Neural cell (in vitro differentiated cells): ENCODE data around the gene AP5Z1. TPM values are rescaled to one million over a fixed set of nuclear protein-coding genes. Genes with fewer than 3 reads are reported as not detected.

Experiments
- H2AFZ ChIP-seq: fragments of 200-600, 300-800 bp; sonication (generic), shearing (Covaris generic); 2 replicates; pipeline ENCODE4 v1.6.0; 2014; ENCODE audit warnings: low read depth, mild to moderate bottlenecking, antibody characterized with exemption, low read length, moderate library complexity
- H3F3A ChIP-seq: fragments of 200-600 bp; shearing (Covaris generic); 2 replicates; pipeline ENCODE4 v1.6.1; 2016; ENCODE audit warnings: mild to moderate bottlenecking, moderate library complexity, mixed read lengths, antibody characterized with exemption, low read length; ENCODE audit not compliant: insufficient read depth, poor library complexity, severe bottlenecking
- H3K27ac ChIP-seq: fragments of 200-600, 300-800 bp; sonication (generic), shearing (Covaris generic); 2 replicates; pipeline ENCODE4 v1.5.1; 2014; ENCODE audit warnings: mild to moderate bottlenecking, low read length, moderate library complexity
- H3K27me3 ChIP-seq: fragments of 300-800, 200-600 bp; sonication (generic), shearing (Covaris generic); 2 replicates; pipeline ENCODE4 v1.6.0; 2014; ENCODE audit warnings: mild to moderate bottlenecking, low read depth, low read length, moderate library complexity; ENCODE audit not compliant: insufficient read depth
- H3K36me3 ChIP-seq: fragments of 300-800, 200-600 bp; sonication (generic), shearing (Covaris generic); 2 replicates; pipeline ENCODE4 v1.5.1; 2014; ENCODE audit warnings: mild to moderate bottlenecking, antibody characterized with exemption, low read length, moderate library complexity; ENCODE audit not compliant: insufficient read depth
- H3K4me2 ChIP-seq: fragments of 300-800, 200-600 bp; sonication (generic), shearing (Covaris generic); 2 replicates; pipeline ENCODE4 v1.6.0; 2014; ENCODE audit warnings: mild to moderate bottlenecking, low read length
- H3K4me3 ChIP-seq: fragments of 300-800, 200-600 bp; sonication (generic), shearing (Covaris generic); 2 replicates; pipeline ENCODE4 v1.5.1; 2014; ENCODE audit warnings: mild to moderate bottlenecking, low read length, moderate library complexity
- H3K79me2 ChIP-seq: fragments of 200-600 bp; shearing (Covaris generic); replicated peaks from 2 replicates; pipeline ENCODE4 v1.6.0; 2014; ENCODE audit warnings: mild to moderate bottlenecking, low read length, moderate library complexity; ENCODE audit not compliant: insufficient read depth
- H3K9ac ChIP-seq: fragments of 300-800, 200-600 bp; sonication (generic), shearing (Covaris generic); 2 replicates; pipeline ENCODE4 v1.6.1; 2016; ENCODE audit warnings: mild to moderate bottlenecking, low read length, mixed read lengths
- H3K9me2 ChIP-seq: fragments of 200-600 bp; shearing (Covaris generic); 2 replicates; pipeline ENCODE4 v1.6.1; 2016; ENCODE audit warnings: mild to moderate bottlenecking, low read length, mixed read lengths; ENCODE audit not compliant: insufficient read depth
- H3K9me3 ChIP-seq: fragments of 200-600, 300-800 bp; sonication (generic), shearing (Covaris generic); 2 replicates; pipeline ENCODE4 v1.6.1; 2016; ENCODE audit warnings: mild to moderate bottlenecking, mixed run types, low read length, moderate library complexity, mixed read lengths
- H4K20me1 ChIP-seq: fragments of 200-600 bp; shearing (Covaris generic); 2 replicates; pipeline ENCODE4 v1.6.1; 2016; ENCODE audit warnings: mild to moderate bottlenecking, mixed run types; ENCODE audit not compliant: insufficient read depth
- CTCF ChIP-seq: fragments of 450-650 bp; IDR thresholded peaks from 2 replicates; pipeline ENCODE4 v1.5.1; 2014; ENCODE audit warnings: antibody characterized with exemption, mild to moderate bottlenecking, moderate library complexity; ENCODE audit not compliant: poor library complexity, severe bottlenecking
- EP300 ChIP-seq: fragments of 450-650 bp; conservative IDR thresholded peaks from 2 replicates; pipeline ENCODE4 v1.6.1; 2014; ENCODE audit warnings: antibody characterized with exemption, mild to moderate bottlenecking, moderate library complexity; ENCODE audit not compliant: poor library complexity, severe bottlenecking
- EZH2 ChIP-seq: fragments of 200-600, 300-800 bp; shearing (Covaris generic), sonication (generic); IDR thresholded peaks from 2 replicates; pipeline ENCODE4 v1.6.1; 2014; ENCODE audit warnings: antibody characterized with exemption, low read length, borderline replicate concordance, mild to moderate bottlenecking; ENCODE audit not compliant: insufficient read depth, poor library complexity, severe bottlenecking
- MXI1 ChIP-seq: fragments of 450-650 bp; conservative IDR thresholded peaks from 2 replicates; pipeline ENCODE4 v1.6.1; 2014; ENCODE audit warnings: antibody characterized with exemption, mild to moderate bottlenecking; ENCODE audit not compliant: poor library complexity, severe bottlenecking
- POLR2AphosphoS5 ChIP-seq: IDR thresholded peaks from 2 replicates; pipeline ENCODE4 v1.6.1; 2012
- RAD21 ChIP-seq: fragments of 450-650 bp; conservative IDR thresholded peaks from 2 replicates; pipeline ENCODE4 v1.6.1; 2014; ENCODE audit warnings: antibody characterized with exemption, mild to moderate bottlenecking, moderate library complexity
- REST ChIP-seq: IDR thresholded peaks from 2 replicates; pipeline ENCODE4 v1.6.1; 2012; ENCODE audit warnings: borderline replicate concordance
- SMC3 ChIP-seq: fragments of 450-650 bp; conservative IDR thresholded peaks from 2 replicates; pipeline ENCODE4 v1.6.1; 2014; ENCODE audit warnings: antibody characterized with exemption, mild to moderate bottlenecking, moderate library complexity; ENCODE audit not compliant: poor library complexity
- polyA plus RNA-seq: library from polyadenylated mRNA; depleted of rRNA; stranded (reverse); fragments of >200 nt; gene quantifications from 2 replicates; pipeline ENCODE4 v1.2.3, GENCODE V29; 2014

The AP5Z1 gene
- polyA plus RNA-seq, 1 donor from 2014 or later = 36.9 TPM

- Histone ChIP-seq H3K27me3 (no peaks in the 10 kb centered on the region), H3K36me3 (no peaks in the 10 kb centered on the region), H3K27ac (no peak overlapping the region)
These were observed 44.4 kb downstream of the AP5Z1 start for GRCh38 chr7:4819560-4820404.

More at GRCh38 chr7:4819560-4820404, 44.4 kb downstream of the AP5Z1 start:
- H3K4me3 ChIP-seq = no peak overlapping the region
- no peaks in the 10 kb centered on the region for H3F3A ChIP-seq
- no peaks in the 10 kb centered on the region for H3K79me2 ChIP-seq
- no peak overlapping the region for H3K4me2 ChIP-seq
- no peaks in the 10 kb centered on the region for H3K9me2 ChIP-seq
- no peak overlapping the region for H2AFZ ChIP-seq
- H3K9me3 ChIP-seq = no peaks in the 10 kb centered on the region
- no peaks in the 10 kb centered on the region for H4K20me1 ChIP-seq
- H3K9ac ChIP-seq = no peak overlapping the region
- TF ChIP-seq POLR2AphosphoS5 = no peak
- no peak for TF ChIP-seq SMC3
- TF ChIP-seq RAD21 = no peak
- TF ChIP-seq MXI1 = no peak
- TF ChIP-seq EP300 = no peak
- TF ChIP-seq EZH2 = no peak
- no peak for TF ChIP-seq REST
- no peak for TF ChIP-seq CTCF
